Mesenchymal stem cell (in vitro differentiated cells and primary cell): ENCODE results near the gene ARFGAP2.

Experiments used
- DNase-seq: peaks from one replicate; pipeline ENCODE4 v3.0.0-alpha.2; 2013
- H2AFZ ChIP-seq: one replicate; pipeline ENCODE4 v1.6.1; 2013; ENCODE audit warnings: low read depth, mild to moderate bottlenecking, control low read depth, inconsistent platforms, low read length, moderate library complexity
- H2AK5ac ChIP-seq: 2 replicates; pipeline ENCODE4 v1.6.1; 2013; ENCODE audit warnings: low read length, moderate library complexity, mild to moderate bottlenecking, inconsistent platforms; ENCODE audit not compliant: severe bottlenecking
- H2BK120ac ChIP-seq: one replicate; pipeline ENCODE4 v1.6.1; 2013; ENCODE audit warnings: low read depth, mild to moderate bottlenecking, inconsistent platforms, low read length, moderate library complexity
- H2BK12ac ChIP-seq, 2 experiments: one replicate each; pipeline ENCODE4 v1.6.1; 2013; ENCODE audit warnings: inconsistent platforms in 2 of 2, low read length in 2 of 2, mild to moderate bottlenecking in 2 of 2, moderate library complexity in 2 of 2, control low read depth in 1 of 2
- H2BK15ac ChIP-seq: one replicate; pipeline ENCODE4 v1.6.1; 2013; ENCODE audit warnings: mild to moderate bottlenecking, low read depth, inconsistent platforms; ENCODE audit not compliant: poor library complexity, severe bottlenecking
- H2BK5ac ChIP-seq: 2 replicates; pipeline ENCODE4 v1.6.1; 2013; ENCODE audit warnings: low read depth, mild to moderate bottlenecking, low read length, control low read depth, inconsistent platforms; ENCODE audit not compliant: poor library complexity, severe bottlenecking
- H3K14ac ChIP-seq, 2 experiments: one replicate each; pipeline ENCODE4 v1.6.1; 2013; ENCODE audit warnings: inconsistent platforms in 2 of 2, low read length in 2 of 2, control low read depth in 1 of 2, mild to moderate bottlenecking in 1 of 2, moderate library complexity in 1 of 2
- H3K18ac ChIP-seq, 2 experiments: one replicate each; pipeline ENCODE4 v1.6.1; 2013; ENCODE audit warnings: inconsistent platforms in 2 of 2, low read length in 2 of 2, control low read depth in 1 of 2, low read depth in 1 of 2, mild to moderate bottlenecking in 1 of 2
- H3K23ac ChIP-seq, 2 experiments: one replicate each; pipeline ENCODE4 v1.6.1; 2013; ENCODE audit warnings: inconsistent platforms in 2 of 2, low read length in 2 of 2, mild to moderate bottlenecking in 2 of 2, moderate library complexity in 2 of 2, control low read depth in 1 of 2
- H3K27ac ChIP-seq: 2 replicates; pipeline ENCODE4 v1.5.1; 2013; ENCODE audit warnings: mild to moderate bottlenecking, moderate library complexity, low read length, control low read depth, inconsistent platforms; ENCODE audit not compliant: poor library complexity, severe bottlenecking
- H3K27me3 ChIP-seq, 2 experiments: 2 replicates each; pipeline versions ENCODE4 v1.6.1 to v1.7.0; 2013; ENCODE audit warnings: low read length in 2 of 2, mild to moderate bottlenecking in 2 of 2, moderate library complexity in 2 of 2, control low read depth in 1 of 2, inconsistent platforms in 1 of 2; ENCODE audit not compliant: control insufficient read depth in 1 of 2, insufficient read depth in 1 of 2
- H3K36me3 ChIP-seq, 2 experiments: 2 replicates each; pipeline versions ENCODE4 v1.6.1 to v1.7.0; 2013; ENCODE audit warnings: low read length in 2 of 2, control low read depth in 1 of 2, inconsistent platforms in 1 of 2, low read depth in 1 of 2, mild to moderate bottlenecking in 1 of 2; ENCODE audit not compliant: insufficient read depth in 2 of 2, control insufficient read depth in 1 of 2
- H3K4ac ChIP-seq, 2 experiments: one replicate each; pipeline ENCODE4 v1.6.1; 2013; ENCODE audit warnings: inconsistent platforms in 2 of 2, low read length in 2 of 2, mild to moderate bottlenecking in 2 of 2, moderate library complexity in 2 of 2, control low read depth in 1 of 2, low read depth in 1 of 2
- H3K4me1 ChIP-seq: 2 replicates; pipeline ENCODE4 v1.6.1; 2013; ENCODE audit warnings: low read depth, low read length, control low read depth; ENCODE audit not compliant: control insufficient read depth, insufficient read depth
- H3K4me2 ChIP-seq: 2 replicates; pipeline ENCODE4 v1.6.1; 2013; ENCODE audit warnings: low read length, mild to moderate bottlenecking, inconsistent platforms; ENCODE audit not compliant: poor library complexity, severe bottlenecking
- H3K4me3 ChIP-seq, 2 experiments: 2 replicates each; pipeline versions ENCODE4 v1.5.1 to v1.7.0; 2013; ENCODE audit warnings: low read length in 2 of 2, mild to moderate bottlenecking in 2 of 2, control low read depth in 1 of 2, low read depth in 1 of 2; ENCODE audit not compliant: insufficient read depth in 1 of 2
- H3K79me1 ChIP-seq: replicated peaks from 2 replicates; pipeline ENCODE4 v1.6.1; 2013; ENCODE audit warnings: mild to moderate bottlenecking, control low read depth, low read length, inconsistent platforms; ENCODE audit not compliant: poor library complexity, severe bottlenecking
- H3K9ac ChIP-seq: 2 replicates; pipeline ENCODE4 v1.7.0; 2013; ENCODE audit warnings: mild to moderate bottlenecking, low read length, moderate library complexity
- H3K9me3 ChIP-seq: 2 replicates; pipeline ENCODE4 v1.7.0; 2013; ENCODE audit warnings: mild to moderate bottlenecking, low read length; ENCODE audit not compliant: control insufficient read depth
- H4K8ac ChIP-seq: one replicate; pipeline ENCODE4 v1.6.1; 2013; ENCODE audit warnings: inconsistent platforms, mild to moderate bottlenecking, low read length, moderate library complexity
- H4K91ac ChIP-seq: one replicate; pipeline ENCODE4 v1.6.1; 2013; ENCODE audit warnings: mild to moderate bottlenecking, low read length, inconsistent platforms
- WGBS: methylation state at CpG from one replicate; pipeline ENCODE4 v1.1.7; 2013; ENCODE audit warnings: mixed read lengths; 5-methylcytosine and 5-hydroxymethylcytosine counted together

Gene ARFGAP2

GRCh38 chr11:47132490-47132889 lies 44.2 kb downstream of the ARFGAP2 start:
- no peaks in the 10 kb centered on the region for H3K27me3 ChIP-seq
- DNase-seq: no peak
- no peak overlapping the region for H3K23ac ChIP-seq
- H3K4me2 ChIP-seq: no peak overlapping the region
- H2AK5ac ChIP-seq: no peak overlapping the region
- H3K4me1 ChIP-seq: no peaks in the 10 kb centered on the region
- no peak overlapping the region for H4K8ac ChIP-seq
- no peak overlapping the region for H4K91ac ChIP-seq
- no peak overlapping the region for H3K4ac ChIP-seq
- H2BK15ac ChIP-seq: no peak overlapping the region
- H2BK5ac ChIP-seq: no peak overlapping the region
- no peak overlapping the region for H2BK120ac ChIP-seq
- no peak overlapping the region for H3K9ac ChIP-seq
- H3K4me3 ChIP-seq: no peak overlapping the region
- no peak overlapping the region for H2BK12ac ChIP-seq
- H3K9me3 ChIP-seq: no peaks in the 10 kb centered on the region
- no peaks in the 10 kb centered on the region for H3K79me1 ChIP-seq
- H3K18ac ChIP-seq: no peak overlapping the region
- no peak overlapping the region for H2AFZ ChIP-seq
- no peak overlapping the region for H3K27ac ChIP-seq
- peaks cover 3 to 5% of the 10 kb centered on the region in 2 experiments for H3K36me3 ChIP-seq
- H3K14ac ChIP-seq: no peak overlapping the region

- H3K4me1 ChIP-seq: no peaks in the 10 kb centered on the region
- 100% methylated on average over 1 of the region's 2 CpGs for WGBS
- no peak overlapping the region for H3K4me3 ChIP-seq
- H3K36me3 ChIP-seq: peaks cover 0 to 5% of the 10 kb centered on the region in 2 experiments
- no peak overlapping the region for H4K91ac ChIP-seq
- no peak overlapping the region for H3K18ac ChIP-seq
- H3K4me2 ChIP-seq: no peak overlapping the region
- no peaks in the 10 kb centered on the region for H3K79me1 ChIP-seq
- H3K9me3 ChIP-seq: no peaks in the 10 kb centered on the region
- no peak overlapping the region for H2BK5ac ChIP-seq
- no peak overlapping the region for H2BK12ac ChIP-seq
- H3K23ac ChIP-seq: no peak overlapping the region
- H3K9ac ChIP-seq: no peak overlapping the region
- no peak overlapping the region for H2AFZ ChIP-seq
- H2BK15ac ChIP-seq: no peak overlapping the region
- H3K27ac ChIP-seq: no peak overlapping the region
- no peak overlapping the region for H4K8ac ChIP-seq
- H3K14ac ChIP-seq: no peak overlapping the region
- DNase-seq: no peak
- H2AK5ac ChIP-seq: no peak overlapping the region
- H2BK120ac ChIP-seq: no peak overlapping the region
- no peaks in the 10 kb centered on the region for H3K27me3 ChIP-seq
- no peak overlapping the region for H3K4ac ChIP-seq
These were observed 45.5 kb downstream of the ARFGAP2 start for GRCh38 chr11:47131136-47131535.

DNA sequence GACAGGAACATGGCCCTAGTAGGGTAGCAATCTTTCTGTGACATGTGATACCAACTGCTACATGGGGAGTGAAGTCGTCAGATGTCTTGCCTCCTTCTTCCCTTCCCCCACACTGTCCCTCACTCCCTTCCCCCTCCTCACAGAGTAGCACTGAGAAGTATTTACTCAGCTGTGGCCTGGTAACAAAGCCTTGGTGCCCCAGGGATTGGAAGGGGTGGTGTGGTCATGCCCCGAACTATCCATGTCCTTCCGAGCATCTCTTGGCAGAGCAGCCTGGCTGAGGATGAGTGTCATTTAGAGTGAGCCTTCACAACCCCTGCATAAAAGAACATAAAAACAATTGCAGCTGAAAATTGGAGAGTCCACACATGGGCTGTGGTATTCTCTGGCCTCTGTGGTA lies 46.1 kb downstream of the ARFGAP2 start:
- H3K9me3 ChIP-seq: no peaks in the 10 kb centered on the region
- no peak overlapping the region for H3K4ac ChIP-seq
- H3K27ac ChIP-seq: no peak overlapping the region
- no peak overlapping the region for H2BK120ac ChIP-seq
- no peak overlapping the region for H2BK12ac ChIP-seq
- no peaks in the 10 kb centered on the region for H3K4me1 ChIP-seq
- no peaks in the 10 kb centered on the region for H3K79me1 ChIP-seq
- H4K8ac ChIP-seq: no peak overlapping the region
- H3K14ac ChIP-seq: no peak overlapping the region
- H3K27me3 ChIP-seq: no peaks in the 10 kb centered on the region
- H4K91ac ChIP-seq: no peak overlapping the region
- H3K18ac ChIP-seq: no peak overlapping the region
- peaks cover 0 to 5% of the 10 kb centered on the region in 2 experiments for H3K36me3 ChIP-seq
- no peak for DNase-seq
- H2BK5ac ChIP-seq: no peak overlapping the region
- no peak overlapping the region for H2AFZ ChIP-seq
- H2AK5ac ChIP-seq: no peak overlapping the region
- no peak overlapping the region for H2BK15ac ChIP-seq
- H3K4me2 ChIP-seq: no peak overlapping the region
- no peak overlapping the region for H3K9ac ChIP-seq
- WGBS: 100% methylated on average over 2 of the region's 3 CpGs
- no peak overlapping the region for H3K4me3 ChIP-seq
- no peak overlapping the region for H3K23ac ChIP-seq

DNA sequence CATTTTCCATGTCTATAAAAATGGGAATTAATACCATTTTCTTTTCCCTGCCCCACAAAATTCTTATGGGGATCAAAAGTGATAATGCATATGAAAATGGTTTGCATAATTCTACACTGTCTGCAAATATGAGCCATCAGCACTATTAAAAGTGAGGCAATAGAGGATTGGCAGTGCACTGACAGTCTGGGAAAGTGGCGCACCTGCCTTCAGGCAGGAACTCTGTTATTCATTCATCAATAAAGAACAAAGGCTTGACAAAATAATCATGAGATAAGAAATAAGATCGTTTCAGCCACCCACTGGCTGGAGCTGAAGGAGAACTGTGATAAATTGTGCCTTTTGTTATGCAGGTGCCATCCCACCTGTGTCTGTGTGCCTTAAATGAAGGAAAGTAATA lies 49.5 kb downstream of the ARFGAP2 start:
- no peak overlapping the region for H2AFZ ChIP-seq
- no peak overlapping the region for H3K18ac ChIP-seq
- no peak overlapping the region for H2AK5ac ChIP-seq
- H3K4me3 ChIP-seq: no peak overlapping the region
- H3K23ac ChIP-seq: no peak overlapping the region
- no peak overlapping the region for H2BK120ac ChIP-seq
- H2BK5ac ChIP-seq: no peak overlapping the region
- no peak overlapping the region for H3K4me2 ChIP-seq
- H4K91ac ChIP-seq: no peak overlapping the region
- no peak overlapping the region for H3K27ac ChIP-seq
- H3K9ac ChIP-seq: no peak overlapping the region
- no peak overlapping the region for H2BK15ac ChIP-seq
- no peak overlapping the region for H2BK12ac ChIP-seq
- 91% methylated on average over 2 of the region's 2 CpGs for WGBS
- DNase-seq: no peak
- H3K4me1 ChIP-seq: no peaks in the 10 kb centered on the region
- H3K36me3 ChIP-seq: peaks cover 0 to 5% of the 10 kb centered on the region in 2 experiments
- no peaks in the 10 kb centered on the region for H3K9me3 ChIP-seq
- H3K79me1 ChIP-seq: no peaks in the 10 kb centered on the region
- H4K8ac ChIP-seq: no peak overlapping the region
- H3K4ac ChIP-seq: no peak overlapping the region
- H3K27me3 ChIP-seq: no peaks in the 10 kb centered on the region
- no peak overlapping the region for H3K14ac ChIP-seq
